Kidney (tissue), 14 donors: ENCODE data around the gene SERPINA12. TPM values are rescaled to one million over a fixed set of nuclear protein-coding genes. Genes with fewer than 3 reads are reported as not detected.

Experiments
- DNase-seq, 5 donors: peaks; one replicate each; pipeline ENCODE4 v3.0.0-alpha.2; 2013 to 2020
- FAIRE-seq: peaks from 2 replicates; lab custom pipeline; 2012; peaks lifted over from hg19 to GRCh38; lab: Jason Lieb, UNC
- H3K27ac ChIP-seq, 2 donors: one replicate each; pipeline ENCODE4 v1.7.0; 2013; ENCODE audit warnings: low read depth in 2 of 2, low read length in 2 of 2, inconsistent platforms in 1 of 2
- H3K27me3 ChIP-seq: one replicate; pipeline ENCODE4 v1.7.1; 2013; ENCODE audit warnings: low read length, inconsistent platforms; ENCODE audit not compliant: control insufficient read depth, insufficient read depth
- H3K36me3 ChIP-seq, 3 donors: one replicate each; pipeline versions ENCODE4 v1.7.0 to v1.7.1; 2013; ENCODE audit warnings: low read length in 3 of 3, control low read depth in 1 of 3, inconsistent platforms in 1 of 3; ENCODE audit not compliant: insufficient read depth in 3 of 3, control insufficient read depth in 2 of 3
- H3K4me1 ChIP-seq, 3 donors: one replicate each; pipeline versions ENCODE4 v1.7.0 to v1.7.1; 2013; ENCODE audit warnings: low read length in 3 of 3, inconsistent platforms in 1 of 3, low read depth in 1 of 3; ENCODE audit not compliant: control insufficient read depth in 2 of 3, insufficient read depth in 2 of 3
- H3K4me3 ChIP-seq, 3 donors: one replicate each; pipeline versions ENCODE4 v1.7.0 to v1.8.1; 2013; ENCODE audit warnings: low read length in 3 of 3, control low read depth in 1 of 3, inconsistent platforms in 1 of 3
- H3K9ac ChIP-seq, 3 donors: one replicate each; pipeline versions ENCODE4 v1.7.0 to v1.7.1; 2013; ENCODE audit warnings: low read length in 3 of 3, control low read depth in 1 of 3, inconsistent platforms in 1 of 3
- H3K9me3 ChIP-seq, 3 donors: one replicate each; pipeline versions ENCODE4 v1.7.0 to v1.7.1; 2013; ENCODE audit warnings: low read length in 3 of 3, control low read depth in 1 of 3, inconsistent platforms in 1 of 3; ENCODE audit not compliant: control insufficient read depth in 2 of 3, insufficient read depth in 1 of 3
- CTCF ChIP-seq: IDR thresholded peaks from 3 replicates; pipeline ENCODE4 v1.5.1; 2012; ENCODE audit warnings: mild to moderate bottlenecking, moderate library complexity, borderline replicate concordance; ENCODE audit not compliant: insufficient read depth; ENCODE audit errors: extremely low read depth
- intact Hi-C: fragments of 100-400 bp; cut with DNase I; formaldehyde crosslinking; loops from one replicate; pipeline ENCODE4 v1.11.1; 2022
- polyA plus RNA-seq: library from polyadenylated mRNA; stranded (reverse); fragments of 350-450 nt; fragmentation: Illumina TruSeq; extraction: RNeasy Lipid Tissue Mini Kit (QIAGEN cat#74804); gene quantifications from one replicate; pipeline ENCODE4 v1.2.3, GENCODE V29; 2014; ENCODE audit warnings: low read depth, low replicate concordance; ENCODE audit not compliant: insufficient read depth
- total RNA-seq: library from RNA; stranded (reverse); fragmentation: NEBNext Ultra II Directional; extraction: Animal tissue kit (Norgen Biotek cat#: 25700); gene quantifications from one replicate; pipeline ENCODE4 v1.2.1, GENCODE V29; 2021
- donor health status: control.
- donor health status: control.
- donor health status: control.
- donor health status: control.
- donor health status: control.
- donor health status: DM: yes; HTN: yes; CAD: no.
- donor health status: Normal renal cell carcinoma (clear cell type).

The SERPINA12 gene
- total and polyA plus RNA-seq, 2 donors from 2014 or later: not detected

DNA sequence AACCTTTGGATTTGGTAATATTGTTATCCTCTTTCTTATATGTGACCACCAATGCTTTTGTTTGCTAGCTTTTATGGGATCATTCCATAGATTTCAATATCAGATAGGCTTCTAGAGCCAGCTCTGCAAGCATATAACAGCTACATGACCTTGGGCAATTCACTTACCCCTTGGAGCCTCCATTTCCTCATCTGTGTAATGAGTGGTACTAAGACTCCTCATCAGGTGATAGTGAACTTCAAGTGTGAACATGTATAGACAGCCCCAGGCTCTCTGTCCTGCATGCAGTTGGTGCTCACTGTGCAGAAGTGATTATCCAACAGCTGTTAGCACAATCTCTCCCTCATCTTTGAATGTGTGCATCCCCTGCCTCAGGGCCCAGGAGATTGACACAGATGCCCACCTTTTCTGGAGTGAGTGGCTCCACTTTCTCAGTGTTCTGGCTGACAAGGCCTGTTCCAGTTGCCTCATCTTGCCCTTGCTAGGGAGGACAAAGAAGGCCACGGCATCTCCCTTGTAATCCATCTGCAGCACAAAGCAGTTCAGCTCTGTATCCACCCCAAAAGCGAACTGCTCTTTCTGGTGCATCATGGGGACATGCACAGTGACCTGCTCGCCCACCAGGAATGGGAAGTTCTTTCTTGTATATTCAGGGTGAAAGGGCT lies 42.4 kb downstream of the SERPINA12 start:
- no peak for DNase-seq
- H3K9me3 ChIP-seq: peaks cover 0 to 13% (median 0%) of the 10 kb centered on the region in 3 donors
- intact Hi-C loops: no loop called here
- H3K36me3 ChIP-seq: no peaks in the 10 kb centered on the region
- H3K4me1 ChIP-seq: no peaks in the 10 kb centered on the region
- TF ChIP-seq CTCF: no peak
- H3K9ac ChIP-seq: no peak overlapping the region
- no peaks in the 10 kb centered on the region for H3K27me3 ChIP-seq
- H3K4me3 ChIP-seq: no peak overlapping the region
- H3K27ac ChIP-seq: no peak overlapping the region
- FAIRE-seq: no peak

DNA sequence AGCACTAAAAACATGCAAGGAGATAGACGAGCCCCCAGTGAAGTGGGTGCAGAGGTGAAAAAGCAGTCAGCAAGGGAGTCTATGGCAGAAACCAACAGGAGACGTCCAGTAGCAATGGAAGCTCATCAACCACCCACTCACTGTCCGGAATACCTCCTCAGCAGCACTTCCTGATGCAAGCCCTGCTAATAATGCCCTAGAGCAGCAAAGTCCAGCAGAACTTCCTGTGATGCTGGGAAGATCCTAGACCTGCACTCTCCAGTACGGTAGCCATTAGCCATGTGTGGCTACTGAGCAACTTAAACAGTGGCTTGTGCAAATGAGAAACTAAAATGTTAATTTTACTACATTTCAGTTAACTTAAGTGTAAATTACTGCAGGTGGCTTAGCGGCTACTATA lies 44.2 kb downstream of the SERPINA12 start:
- Histone ChIP-seq H3K9me3 (peaks cover 0 to 13% (median 0%) of the 10 kb centered on the region in 3 donors), H3K4me1 (no peaks in the 10 kb centered on the region), H3K4me3 (no peak overlapping the region), H3K27me3 (no peaks in the 10 kb centered on the region), H3K36me3 (no peaks in the 10 kb centered on the region), H3K27ac (no peak overlapping the region), H3K9ac (no peak overlapping the region)
- intact Hi-C loops: no loop called here
- FAIRE-seq: no peak
- no peak for TF ChIP-seq CTCF
- DNase-seq: no peak

GRCh38 chr14:94464290-94464689 lies 45.0 kb downstream of the SERPINA12 start:
- FAIRE-seq (no peak), DNase-seq (no peak)
- H3K4me1 ChIP-seq: no peaks in the 10 kb centered on the region
- no peak for TF ChIP-seq CTCF
- H3K36me3 ChIP-seq: no peaks in the 10 kb centered on the region
- H3K27me3 ChIP-seq: no peaks in the 10 kb centered on the region
- no peak overlapping the region for H3K4me3 ChIP-seq
- intact Hi-C loops: no loop called here
- no peak overlapping the region for H3K9ac ChIP-seq
- H3K9me3 ChIP-seq: peaks cover 0 to 13% (median 0%) of the 10 kb centered on the region in 3 donors
- no peak overlapping the region for H3K27ac ChIP-seq
